HG02970 (cell line): ENCODE data around the gene SACM1L.
"Not testable (repeated sequence)": the region's sequence is repeated elsewhere in the genome, so short reads cannot be mapped to it uniquely, and the experiment has no call there.

Experiments used
- ATAC-seq: cut with Tn5 transposase; IDR thresholded peaks from one replicate; pipeline ENCODE4 v1.9.1; 2021; ENCODE audit warnings: mild to moderate bottlenecking, moderate library complexity, moderate number of reproducible peaks; ENCODE audit not compliant: unreplicated experiment, low FRiP score

The SACM1L gene

GRCh38 chr3:45666757-45667431, 22.3 kb upstream of the SACM1L start:
- no peak for ATAC-seq

DNA sequence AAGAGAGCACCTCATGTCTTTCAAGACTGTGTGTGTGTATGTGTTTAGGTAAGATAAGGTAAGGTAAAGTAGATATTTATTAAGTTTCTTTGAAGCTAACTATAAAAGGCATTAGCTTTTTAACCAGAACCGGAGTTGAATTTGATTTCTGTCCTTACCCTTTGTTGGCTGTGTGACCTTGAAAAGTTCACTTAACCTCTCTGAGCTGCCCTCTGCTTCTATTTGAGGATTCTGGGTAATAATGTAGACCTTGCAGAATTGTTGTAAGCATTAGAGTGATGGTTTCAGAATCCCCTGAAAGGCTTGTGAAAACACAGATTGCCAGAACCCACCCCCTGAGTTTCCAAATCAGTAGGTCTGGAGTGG, 21.6 kb upstream of the SACM1L start:
- ATAC-seq: no peak

GRCh38 chr3:45670436-45670835, 18.8 kb upstream of the SACM1L start:
- no peak for ATAC-seq

- no peak for ATAC-seq
These were observed 18.2 kb upstream of the SACM1L start for GRCh38 chr3:45670991-45671390.

DNA sequence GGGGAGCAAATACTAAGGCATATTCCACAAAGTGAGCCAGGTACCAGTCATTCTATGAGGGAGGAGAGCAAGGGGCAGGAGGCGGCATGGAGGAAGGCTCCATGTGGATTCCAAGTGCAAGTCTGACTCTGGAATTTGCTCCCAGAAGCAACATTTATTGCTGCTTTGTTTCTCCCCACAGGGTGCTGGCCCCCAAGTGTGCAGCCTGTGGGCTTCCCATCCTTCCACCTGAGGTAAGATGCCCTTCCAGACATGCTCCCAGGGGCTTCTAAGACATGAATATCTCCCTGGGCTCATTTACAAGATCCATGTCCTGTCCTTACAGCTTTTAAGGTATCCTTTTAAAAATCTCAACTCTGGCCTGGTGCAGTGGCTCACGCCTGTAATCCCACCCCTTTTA, 15.9 kb upstream of the SACM1L start:
- no peak for ATAC-seq

DNA sequence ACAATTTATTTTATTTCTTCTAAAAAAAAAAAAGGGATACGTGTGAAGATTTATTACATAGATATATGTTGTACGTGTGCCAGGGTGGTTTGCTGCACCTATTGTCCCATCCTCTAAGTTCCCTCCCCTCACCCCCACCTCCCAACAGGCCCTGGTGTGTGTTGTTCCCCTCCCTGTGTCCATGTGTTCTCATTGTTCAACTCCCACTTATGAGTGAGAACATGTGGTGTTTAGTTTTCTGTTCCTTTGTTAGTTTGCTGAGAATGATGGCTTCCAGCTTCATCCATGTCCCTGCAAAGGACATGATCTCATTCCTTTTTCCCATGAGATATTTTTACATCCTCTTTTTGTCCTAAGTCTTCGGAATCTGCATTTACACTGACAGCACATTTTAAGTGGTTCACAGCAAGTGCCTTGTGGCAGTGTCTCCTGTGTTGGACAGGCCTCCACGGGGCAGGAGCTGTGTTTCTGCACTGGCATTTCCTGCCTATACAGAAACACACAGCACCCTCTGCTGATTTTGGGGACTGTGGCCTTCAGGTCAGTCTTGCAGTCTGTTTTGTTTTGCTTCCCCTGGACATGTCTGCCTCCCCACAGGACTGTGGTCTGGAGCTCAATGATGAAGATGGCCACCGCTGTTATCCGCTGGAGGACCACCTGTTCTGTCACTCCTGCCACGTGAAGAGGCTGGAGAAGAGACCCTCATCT, 12.7 kb upstream of the SACM1L start:
- ATAC-seq: no peak

- no peak for ATAC-seq
These were observed 12.2 kb upstream of the SACM1L start for GRCh38 chr3:45677033-45677446.

DNA sequence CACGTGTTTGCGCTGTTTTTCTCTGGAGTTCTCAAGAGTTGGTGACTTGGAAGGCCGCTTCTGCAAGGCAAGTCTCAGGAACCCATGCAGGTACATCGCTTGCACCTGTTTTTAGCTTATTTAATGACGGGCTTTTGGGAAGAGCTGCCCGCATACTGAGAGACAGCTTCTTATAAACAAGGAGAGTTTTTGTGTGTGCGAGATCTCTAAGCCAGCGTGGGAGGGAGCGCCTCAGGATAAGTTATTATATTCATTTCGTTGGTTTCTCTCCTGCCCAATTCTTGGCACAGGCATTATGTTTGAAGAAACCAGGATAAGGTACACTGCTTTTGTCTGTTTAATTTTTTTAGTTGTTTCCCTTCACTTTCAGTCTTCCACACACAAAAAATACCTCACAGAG, 11.4 kb upstream of the SACM1L start:
- no peak for ATAC-seq

DNA sequence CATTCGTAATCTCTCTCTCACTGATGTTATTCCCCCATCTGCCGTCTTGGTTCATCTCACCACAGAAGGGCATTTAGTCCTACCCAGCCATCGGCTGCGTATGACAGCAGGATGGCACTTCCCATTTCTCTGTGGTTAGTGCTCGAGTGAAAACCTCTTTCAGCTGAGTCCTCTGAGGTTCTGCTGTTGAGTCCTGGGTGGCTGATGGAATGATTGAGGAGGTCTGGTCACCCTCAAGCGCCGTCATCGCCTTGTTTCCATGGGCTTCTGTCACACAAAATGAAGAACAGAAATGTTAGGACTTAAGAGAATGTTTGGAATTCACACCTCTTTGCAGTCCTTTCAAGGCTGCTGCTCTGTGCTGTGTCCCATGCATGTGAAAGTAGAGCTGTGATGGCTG, 9.4 kb upstream of the SACM1L start:
- no peak for ATAC-seq

GRCh38 chr3:45681221-45681620, 8.0 kb upstream of the SACM1L start:
- ATAC-seq: no peak

DNA sequence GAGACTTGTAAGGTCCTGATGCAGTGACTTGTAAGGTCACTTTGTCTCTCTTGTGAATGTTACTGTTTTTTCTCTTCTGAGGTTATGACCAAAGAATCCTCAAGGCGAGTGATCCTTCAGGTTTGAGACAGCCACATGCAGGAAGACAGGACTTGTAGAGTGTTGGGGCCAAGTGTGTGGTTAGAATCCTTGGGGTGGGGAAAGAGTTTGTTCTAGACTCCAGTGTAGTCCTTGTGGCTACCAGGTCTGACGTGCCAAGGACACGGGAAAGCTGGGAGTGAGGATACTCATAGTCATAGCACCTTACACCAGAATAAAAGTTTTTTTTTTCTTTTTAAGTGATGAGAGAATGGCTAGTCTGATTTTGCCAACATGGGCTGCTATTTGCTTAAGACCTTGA, 7.3 kb upstream of the SACM1L start:
- ATAC-seq: no peak

DNA sequence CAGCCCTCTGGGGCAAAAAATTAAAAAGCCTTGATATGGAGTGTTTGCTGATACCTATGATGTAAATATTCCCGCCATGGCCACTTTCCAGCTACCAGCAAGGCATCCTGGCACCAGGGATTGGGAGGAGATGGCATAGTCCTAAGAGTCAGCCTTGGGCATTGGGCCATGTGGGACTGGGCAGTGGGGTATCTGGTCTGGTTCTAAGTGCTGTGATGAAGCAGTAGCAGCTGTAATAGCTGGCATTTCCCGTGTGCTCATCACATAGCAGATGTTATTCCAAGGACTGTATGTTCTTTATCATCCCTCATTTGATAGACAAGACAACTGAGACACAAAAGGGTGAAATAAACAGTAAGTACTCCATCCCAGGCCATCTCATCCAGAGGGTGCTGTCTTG, 6.9 kb upstream of the SACM1L start:
- ATAC-seq: no peak

DNA sequence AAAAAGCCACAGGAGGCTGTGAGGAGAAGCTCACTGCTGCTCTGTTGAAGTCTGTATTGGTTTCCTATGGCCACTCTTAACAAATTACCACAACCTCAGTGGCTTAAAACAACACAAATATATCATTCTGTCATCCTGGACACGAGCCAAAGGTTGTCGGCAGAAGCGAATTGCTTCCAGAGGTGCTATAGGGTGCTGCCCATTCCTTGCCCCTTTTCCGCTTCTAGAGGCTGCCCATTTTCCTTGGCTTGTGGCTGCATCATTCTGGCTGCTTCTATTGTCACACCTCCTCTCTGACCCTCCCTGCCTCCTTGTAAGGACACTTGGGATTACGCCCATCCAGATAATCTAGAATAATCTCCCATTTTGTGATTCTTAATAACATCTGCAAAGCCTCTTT, 6.4 kb upstream of the SACM1L start:
- ATAC-seq: no peak

DNA sequence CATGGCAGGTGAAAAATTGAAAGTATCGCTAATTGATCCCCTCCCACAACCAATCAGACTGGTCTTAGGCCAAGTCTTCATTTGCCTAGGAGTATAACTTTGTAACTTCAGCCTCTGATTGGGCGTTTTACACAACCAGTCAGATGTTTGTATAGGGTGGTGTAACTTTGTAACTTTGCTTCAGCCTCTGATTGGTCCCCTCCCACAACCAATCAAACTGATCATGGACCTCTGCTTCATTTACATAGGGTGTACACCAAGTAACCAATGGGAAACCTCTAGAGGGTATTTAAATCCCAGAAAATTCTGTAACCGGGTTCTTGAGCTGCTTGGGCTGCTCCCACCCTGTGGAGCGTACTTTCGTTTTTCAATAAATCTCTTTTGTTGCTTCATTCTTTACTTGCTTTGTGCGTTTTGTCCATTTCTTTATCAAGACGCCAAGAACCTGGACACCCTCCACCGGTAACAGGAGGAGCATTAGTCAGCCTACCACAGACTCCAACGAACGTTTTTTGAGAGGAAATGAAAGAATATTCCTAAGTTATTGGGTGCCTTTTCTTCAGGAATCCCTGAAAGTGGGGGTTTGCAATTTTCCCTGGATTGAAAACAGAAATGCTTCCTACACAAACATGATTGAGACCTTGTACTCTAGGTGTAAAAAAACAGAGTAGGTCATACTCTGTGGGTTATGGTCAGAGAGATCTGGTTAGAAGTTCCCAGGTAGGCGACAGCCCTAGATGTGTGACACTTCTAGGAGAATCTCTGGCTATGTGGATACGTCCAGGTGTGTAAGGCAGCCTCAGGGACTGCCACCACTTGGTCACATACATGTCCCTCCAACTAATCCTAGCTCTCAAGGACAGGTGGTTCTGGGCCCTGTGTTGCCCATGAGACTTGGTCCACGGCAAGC, 5.5 kb upstream of the SACM1L start:
- no peak for ATAC-seq

GRCh38 chr3:45684327-45684892, 4.8 kb upstream of the SACM1L start:
- no peak for ATAC-seq

DNA sequence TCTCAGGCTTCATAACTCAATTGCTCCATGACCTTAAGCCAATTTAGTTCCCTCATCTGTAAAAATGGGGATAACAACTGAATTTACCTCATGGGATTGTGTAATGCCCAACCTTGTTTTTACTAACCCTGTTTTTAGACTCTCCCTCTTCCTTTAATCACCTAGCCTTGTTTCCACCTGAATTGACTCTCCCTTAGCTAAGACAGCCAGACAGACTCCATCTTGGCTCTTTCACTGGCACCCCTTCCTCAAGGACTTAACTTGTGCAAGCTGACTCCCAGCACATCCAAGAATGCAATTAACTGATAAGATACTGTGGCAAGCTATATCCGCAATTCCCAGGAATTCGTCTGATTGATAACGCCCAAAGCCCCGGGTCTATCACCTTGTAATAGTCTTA, 3.5 kb upstream of the SACM1L start:
- ATAC-seq: not testable (repeated sequence)

DNA sequence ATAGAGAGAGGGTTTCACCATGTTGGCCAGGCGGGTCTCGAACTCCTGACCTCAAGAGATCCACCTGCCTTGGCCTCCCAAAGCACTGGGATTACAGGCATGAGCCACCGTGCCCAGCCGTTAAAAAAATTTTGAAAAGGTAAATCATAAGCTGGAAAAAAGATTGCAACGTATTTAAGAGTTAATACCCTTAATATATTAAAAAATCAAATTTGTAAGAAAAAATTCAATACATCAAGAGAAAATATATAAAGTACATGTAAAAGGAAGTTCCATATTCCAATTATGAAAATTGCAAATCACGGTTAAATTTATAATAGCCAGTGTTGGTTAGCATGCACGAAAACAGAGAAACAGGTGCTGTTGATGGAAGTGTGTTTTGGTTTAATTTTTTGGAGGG, 2.3 kb upstream of the SACM1L start:
- no peak for ATAC-seq

- ATAC-seq: no peak
These were observed 1.4 kb upstream of the SACM1L start for GRCh38 chr3:45687828-45688193.

- ATAC-seq: no peak
These were observed 858 bp upstream of the SACM1L start for GRCh38 chr3:45688194-45688881.

- no peak for ATAC-seq
These were observed 570 bp downstream of the SACM1L start for GRCh38 chr3:45689787-45690145.
